Stromal cell of bone marrow (primary cell): ENCODE measurements around the gene POP4.
"Not testable (repeated sequence)": the region's sequence is repeated elsewhere in the genome, so short reads cannot be mapped to it uniquely, and the experiment has no call there.

ENCODE experiments used
- DNase-seq: peaks from one replicate; pipeline ENCODE4 v3.0.0-alpha.2; 2012; ENCODE audit warnings: low read depth

Gene POP4

DNA sequence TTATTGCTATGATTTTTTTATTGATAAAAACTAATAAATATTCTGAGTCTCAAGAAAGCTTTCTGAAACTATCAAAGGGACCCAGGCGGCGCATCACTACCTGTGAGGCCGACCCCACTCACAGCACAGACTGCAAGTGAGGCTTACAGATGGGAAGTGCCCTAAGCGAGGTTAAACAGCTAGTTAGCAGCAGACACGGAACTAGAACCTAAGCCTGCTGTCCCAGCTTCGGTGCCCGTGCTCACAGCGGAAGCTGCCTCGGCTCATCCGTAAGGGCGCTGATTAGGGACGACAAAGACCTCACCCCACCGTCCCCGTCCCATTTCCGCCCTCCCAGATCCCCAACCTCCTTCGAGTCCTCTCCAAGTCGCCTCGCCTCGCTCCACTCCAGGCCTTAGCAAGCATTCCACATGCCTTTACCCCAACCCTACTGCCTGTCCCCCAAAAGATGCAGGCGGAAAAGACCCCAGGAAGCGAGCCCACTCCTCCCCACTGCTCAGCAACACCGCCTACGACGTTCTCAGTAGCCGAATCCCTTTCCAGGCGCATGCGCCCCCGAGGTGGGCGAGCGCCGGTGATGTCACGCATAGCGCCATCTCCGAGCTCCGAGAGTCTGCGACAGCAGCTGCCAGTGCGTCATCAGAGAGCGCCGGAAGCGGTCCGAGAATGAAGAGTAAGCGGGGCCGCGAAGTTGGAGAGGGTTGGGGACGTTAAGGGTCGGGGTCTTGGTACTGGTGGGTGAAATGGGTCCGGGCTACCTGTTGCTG, at the start of gene POP4:
POP4 (plus strand) TSS at position 631 of the 767 bp plus-strand sequence; CDS start at position 667, 36 bp downstream.
- peak; percentile 91 for DNase-seq

DNA sequence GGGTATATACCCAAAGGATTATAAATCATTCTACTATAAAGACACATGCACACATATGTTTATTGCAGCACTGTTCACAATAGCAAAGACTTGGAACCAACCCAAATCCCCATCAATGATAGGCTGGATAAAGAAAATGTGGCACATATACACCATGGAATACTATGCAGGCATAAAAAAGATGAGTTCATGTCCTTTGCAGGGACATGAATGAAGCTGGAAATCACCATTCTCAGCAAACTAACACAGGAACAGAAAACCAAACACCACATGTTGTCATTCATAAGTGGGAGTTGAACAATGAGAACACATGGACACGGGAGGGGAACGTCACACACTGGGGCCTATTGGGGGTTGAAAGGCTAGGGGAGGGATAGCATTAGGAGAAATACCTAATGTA, 47.0 kb upstream of the POP4 start:
- DNase-seq, result not testable (repeated sequence)

- DNase-seq, result no peak
These were observed 46.3 kb upstream of the POP4 start for GRCh38 chr19:29559743-29560142.

GRCh38 chr19:29560313-29561075, 45.6 kb upstream of the POP4 start:
- no peak for DNase-seq

GRCh38 chr19:29561601-29562000, 44.5 kb upstream of the POP4 start:
- no peak for DNase-seq

DNA sequence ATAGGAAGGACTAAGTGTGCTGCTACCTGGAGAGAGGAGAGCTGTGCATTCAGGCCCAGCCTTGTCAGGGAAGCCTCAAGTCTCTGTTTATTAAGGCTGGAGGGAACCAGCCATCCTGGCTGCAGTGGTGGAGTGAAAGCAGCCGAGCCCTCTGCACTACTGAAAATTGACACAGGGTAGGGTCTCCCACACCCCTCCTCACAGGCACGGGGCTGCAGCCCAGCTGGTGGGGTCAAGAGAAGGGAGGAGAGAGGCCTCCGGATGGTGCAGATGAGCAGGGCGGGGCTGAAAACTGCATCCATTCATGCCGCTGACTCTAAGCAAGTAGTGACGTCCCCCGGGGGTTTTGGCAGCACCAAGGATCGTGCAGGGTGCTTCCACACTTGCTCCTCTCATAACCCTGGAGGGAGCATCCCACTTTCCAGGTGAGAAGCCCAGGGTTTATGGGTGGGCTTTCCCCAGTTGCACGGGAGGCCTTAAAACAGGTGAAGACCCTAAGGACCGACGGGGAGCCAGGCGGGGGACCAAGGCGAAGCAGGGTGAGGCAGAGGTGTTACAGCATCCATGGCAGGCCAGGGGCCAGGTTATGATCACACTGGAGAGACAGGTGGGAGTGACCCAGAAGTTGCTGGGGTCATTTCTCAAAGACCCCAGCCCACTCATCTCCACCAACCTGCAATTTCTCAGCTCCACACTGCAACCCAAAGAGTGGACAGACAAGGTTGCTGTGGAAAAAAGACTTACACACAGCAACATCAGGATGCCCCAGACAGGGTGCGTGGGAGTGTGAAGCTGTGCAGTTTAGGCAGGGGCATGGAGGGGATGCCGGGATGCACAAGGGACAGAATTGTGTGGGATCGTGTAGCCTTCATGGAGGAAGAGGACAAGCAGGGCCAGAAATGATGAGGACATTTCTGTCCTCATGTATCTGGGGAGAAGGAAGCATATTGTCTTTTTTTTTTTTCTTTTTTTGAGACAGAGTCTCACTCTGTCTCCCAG, 43.5 kb upstream of the POP4 start:
- DNase-seq, result no peak

DNA sequence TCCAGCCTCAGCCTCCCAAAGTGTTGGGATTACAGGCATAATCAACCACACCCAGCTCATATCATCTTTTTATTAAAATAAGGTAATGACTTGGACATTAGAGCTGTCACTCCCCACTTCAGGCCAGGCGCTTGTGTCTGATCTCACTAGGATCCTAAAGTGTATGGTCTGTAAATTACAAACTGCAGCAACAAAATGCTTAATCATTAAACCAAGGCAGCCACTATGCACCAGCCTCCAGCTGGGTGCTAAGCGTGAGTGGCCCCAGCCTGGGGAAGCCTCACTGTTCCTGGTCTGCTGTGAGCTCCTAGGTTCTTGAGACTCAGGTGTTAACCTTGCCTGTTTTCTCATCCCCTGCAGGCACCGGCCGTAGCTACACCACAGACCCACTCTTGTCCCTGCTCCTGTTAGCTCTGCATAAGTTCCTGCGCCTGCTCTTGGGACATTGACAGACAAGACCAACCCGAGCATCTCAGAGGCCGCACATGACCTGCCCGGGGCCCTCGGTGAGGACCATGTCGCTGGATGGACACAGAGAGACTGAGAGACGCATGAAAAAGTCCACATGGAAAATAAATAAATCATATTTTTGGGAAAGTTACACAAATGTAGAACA, 42.5 kb upstream of the POP4 start:
- no peak for DNase-seq

GRCh38 chr19:29564574-29565005, 41.5 kb upstream of the POP4 start:
- no peak for DNase-seq

DNA sequence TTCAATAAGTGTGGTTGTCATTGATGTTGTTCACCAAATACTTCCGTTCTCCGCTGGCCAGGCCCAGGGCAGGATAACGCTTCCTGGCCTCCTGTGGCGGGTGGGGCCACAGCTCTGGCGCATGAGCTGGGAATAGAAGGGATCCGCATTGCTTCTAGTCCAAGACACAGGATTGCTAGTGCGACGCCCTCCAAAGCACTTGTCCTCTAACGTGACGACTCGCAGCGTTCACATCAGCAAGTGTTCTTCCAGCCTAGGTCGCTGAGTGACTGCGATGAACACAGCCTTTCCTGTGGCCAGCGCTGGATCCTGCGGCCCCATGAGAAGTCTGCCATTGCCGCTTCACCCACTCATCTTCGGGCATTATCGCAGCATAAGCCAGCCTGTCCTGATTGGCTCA, 40.9 kb upstream of the POP4 start:
- DNase-seq, result no peak

- no peak for DNase-seq
These were observed 39.5 kb upstream of the POP4 start for GRCh38 chr19:29566496-29567054.

DNA sequence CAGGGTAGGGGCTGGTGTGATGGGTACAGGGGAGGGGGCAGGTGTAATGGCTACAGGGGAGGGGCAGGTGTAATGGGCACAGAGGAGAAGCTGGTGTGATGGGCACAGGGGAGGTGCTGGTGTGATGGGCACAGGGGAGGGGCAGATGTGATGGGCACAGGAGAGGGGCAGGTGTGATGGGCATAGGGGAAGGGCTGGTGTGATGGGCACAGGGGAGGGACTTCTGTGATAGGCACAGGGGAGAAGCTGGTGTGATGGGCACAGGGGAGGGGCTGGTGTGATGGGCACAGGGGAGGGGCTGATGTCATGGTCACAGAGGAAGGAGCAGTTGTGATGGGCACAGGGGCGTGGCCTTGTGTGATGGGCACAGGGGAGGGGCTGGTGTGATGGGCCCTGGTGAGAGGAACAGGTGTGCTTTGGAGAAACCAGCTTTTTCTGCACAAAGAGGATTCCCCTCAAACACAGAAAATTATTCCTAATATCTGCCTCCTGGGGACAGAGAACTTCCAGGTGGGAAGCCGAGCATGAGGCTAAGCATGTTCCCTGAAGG, 38.6 kb upstream of the POP4 start:
- no peak for DNase-seq

GRCh38 chr19:29568036-29569025, 37.8 kb upstream of the POP4 start:
- DNase-seq, result no peak

- DNase-seq, result no peak
These were observed 36.8 kb upstream of the POP4 start for GRCh38 chr19:29569038-29569911.

DNA sequence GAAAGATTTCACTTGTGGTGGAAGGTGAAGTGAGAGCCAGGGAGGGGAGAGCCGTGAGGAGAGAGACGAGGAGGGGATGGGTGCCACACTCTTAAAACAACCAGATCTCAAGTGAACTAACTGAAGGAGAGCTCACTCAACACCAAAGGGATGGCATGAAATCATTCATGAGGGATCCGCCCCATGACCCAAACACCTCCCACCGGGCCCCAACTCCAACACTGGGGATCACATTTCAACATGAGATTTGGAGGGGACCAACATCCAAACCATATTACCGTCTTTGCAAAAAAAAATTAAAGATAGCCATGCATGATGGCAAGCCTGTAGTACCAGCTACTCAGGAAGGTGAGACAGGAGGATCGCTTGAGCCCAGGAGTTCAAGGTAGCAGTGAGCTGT, 34.9 kb upstream of the POP4 start:
- DNase-seq, result no peak

DNA sequence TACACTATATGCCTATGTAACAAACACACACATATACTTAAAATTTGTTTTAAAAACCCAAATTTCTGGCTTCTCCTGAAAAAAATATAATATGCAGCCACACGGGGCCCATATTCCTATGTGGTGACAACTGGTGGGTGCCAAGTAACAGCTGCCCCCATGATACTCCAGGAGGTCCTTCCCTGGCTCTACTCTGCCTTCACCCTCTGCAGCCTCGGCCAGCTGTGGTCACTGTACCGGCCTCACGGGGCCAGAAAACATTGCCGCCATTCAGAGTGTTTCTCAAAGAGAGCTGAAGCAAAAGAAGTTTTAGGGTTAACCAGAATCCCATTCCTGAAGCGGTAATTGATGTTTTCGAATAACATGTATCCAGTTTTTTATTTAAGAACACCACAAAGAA, 32.6 kb upstream of the POP4 start:
- DNase-seq, result no peak

DNA sequence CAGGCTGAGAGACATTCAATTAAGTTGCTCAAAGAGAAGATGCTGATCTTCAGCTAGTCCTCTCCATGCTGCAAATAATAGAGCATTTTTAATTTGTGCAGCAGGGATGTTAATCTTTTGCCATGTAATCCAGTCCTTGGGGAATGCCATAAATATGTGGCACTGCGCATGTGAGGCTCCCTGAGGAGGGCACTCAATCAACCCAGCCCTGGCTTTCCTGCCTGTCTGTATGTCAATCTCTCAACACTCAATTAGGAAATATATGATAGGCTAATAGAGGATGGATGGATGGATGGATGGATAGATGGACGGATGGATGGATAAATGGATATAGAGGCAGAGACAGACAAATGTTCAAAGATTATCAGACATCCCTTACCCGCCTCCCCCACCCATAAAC, 31.6 kb upstream of the POP4 start:
- DNase-seq, result no peak

DNA sequence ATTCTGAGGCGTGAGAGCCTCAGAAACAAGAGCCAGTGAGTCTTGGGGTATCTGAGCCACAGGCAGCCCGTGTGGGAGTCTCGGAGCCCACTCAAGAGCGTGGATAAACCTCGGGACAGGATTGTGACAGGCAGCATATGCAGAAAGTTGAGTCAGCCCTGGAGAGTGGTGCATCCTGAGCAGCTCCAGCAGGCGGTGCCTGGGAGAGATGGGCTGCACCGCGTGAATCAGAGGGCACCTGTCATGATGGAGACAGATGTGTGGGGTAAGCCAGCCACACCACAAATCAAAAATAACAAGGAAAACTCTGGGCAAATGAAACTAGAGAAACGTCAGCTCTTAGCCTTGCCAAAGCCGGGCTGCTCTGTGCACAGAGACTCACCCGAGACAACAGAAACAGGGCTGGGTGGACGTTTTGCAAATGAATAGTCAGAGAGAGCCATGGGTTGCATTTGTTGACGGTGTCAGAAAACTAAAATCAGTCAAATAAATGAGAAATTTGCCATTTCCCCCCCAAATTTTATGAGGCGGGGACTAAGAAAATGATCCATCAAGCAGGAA, 30.0 kb upstream of the POP4 start:
- no peak for DNase-seq
